Stimulated activated CD4-positive, alpha-beta T cell treated with anti-CD3 and anti-CD28 coated beads, Interleukin-1b, Interleukin-23, amount 100 ng/mL, for 24 hours (primary cell): ENCODE data around the gene LRRC38.
"Not testable (repeated sequence)": the region's sequence is repeated elsewhere in the genome, so short reads cannot be mapped to it uniquely, and the experiment has no call there.

Experiments
- DNase-seq, 4 experiments: peaks; one replicate each; pipeline ENCODE4 v3.0.0-alpha.2; 2020; ENCODE audit warnings: low read depth in 4 of 4, low spot score in 1 of 4

The LRRC38 gene, protein sequence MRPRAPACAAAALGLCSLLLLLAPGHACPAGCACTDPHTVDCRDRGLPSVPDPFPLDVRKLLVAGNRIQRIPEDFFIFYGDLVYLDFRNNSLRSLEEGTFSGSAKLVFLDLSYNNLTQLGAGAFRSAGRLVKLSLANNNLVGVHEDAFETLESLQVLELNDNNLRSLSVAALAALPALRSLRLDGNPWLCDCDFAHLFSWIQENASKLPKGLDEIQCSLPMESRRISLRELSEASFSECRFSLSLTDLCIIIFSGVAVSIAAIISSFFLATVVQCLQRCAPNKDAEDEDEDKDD

DNA sequence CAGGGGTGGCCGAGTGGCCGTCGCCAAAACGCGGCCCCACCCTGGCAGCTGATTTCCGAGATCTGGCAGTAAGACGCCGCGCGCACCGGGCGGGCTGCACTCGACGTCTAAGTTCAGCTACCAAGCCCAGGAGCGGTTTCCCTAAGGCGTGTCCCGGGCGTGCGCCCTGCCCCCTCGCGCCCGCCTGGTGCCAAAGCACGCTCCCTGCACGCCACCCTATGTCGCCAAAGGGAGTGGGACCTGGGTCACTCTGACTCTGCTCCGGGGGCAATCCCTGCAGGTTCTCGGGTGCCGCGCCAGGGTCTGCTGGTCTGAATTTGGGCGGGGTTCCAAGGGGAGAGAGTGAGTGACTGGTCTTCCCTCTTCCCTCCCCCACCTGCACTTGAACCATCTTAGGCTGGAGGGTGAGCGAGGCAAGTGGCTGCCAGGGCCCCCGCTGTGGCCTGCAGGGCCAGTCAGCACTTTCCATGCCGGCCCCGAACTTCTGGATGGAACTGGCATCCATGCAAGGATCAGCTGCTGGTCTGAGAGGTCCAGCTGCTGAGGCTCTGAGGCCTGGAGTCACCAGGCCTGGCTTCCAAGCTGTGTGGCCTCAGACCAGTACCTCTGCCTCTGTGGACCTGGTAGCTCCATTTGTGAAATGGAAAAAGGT, at the start of gene LRRC38:
TSS of gene LRRC38 (minus strand) at position 109 of the 652 bp plus-strand sequence. CDS start 410 bp downstream, outside the sequence.
- no peak for DNase-seq

DNA sequence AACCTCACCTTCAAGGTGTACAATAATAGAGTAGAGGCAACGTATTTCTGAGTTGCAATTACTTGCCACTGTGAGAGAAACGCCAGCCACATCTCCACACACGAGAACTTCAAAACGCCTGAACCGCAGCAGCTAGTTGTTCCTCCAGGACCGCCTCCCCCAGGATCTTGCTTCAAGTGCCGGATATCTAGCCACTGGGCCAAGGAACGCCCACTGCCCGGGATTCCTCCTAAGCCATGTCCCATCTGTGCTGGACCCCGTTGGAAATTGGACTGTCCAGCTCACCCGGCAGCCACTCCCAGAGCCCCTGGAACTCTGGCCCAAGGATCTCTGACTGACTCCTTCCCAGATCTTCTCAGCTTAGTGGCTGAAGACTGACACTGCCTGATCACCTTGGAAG, 49.2 kb upstream of the LRRC38 start:
- not testable (repeated sequence) for DNase-seq

DNA sequence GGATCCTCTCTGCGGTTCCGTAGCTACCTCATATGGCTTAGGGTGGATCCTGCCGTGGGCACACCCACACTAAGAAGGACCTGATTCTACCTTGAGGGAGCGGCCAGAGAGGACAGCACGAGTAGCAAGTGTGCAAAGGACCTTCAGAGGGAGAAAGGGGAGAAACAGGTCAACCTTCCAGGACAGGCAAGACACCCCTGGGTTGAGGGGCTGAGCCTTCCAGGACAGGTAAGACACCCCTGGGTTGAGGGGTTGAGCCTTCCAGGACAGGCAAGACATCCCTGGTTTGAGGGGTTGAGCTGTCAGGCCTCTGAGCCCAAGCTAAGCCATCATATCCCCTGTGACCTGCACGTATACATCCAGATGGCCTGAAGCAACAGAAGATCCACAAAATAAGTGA, 46.7 kb upstream of the LRRC38 start:
- DNase-seq = no peak

DNA sequence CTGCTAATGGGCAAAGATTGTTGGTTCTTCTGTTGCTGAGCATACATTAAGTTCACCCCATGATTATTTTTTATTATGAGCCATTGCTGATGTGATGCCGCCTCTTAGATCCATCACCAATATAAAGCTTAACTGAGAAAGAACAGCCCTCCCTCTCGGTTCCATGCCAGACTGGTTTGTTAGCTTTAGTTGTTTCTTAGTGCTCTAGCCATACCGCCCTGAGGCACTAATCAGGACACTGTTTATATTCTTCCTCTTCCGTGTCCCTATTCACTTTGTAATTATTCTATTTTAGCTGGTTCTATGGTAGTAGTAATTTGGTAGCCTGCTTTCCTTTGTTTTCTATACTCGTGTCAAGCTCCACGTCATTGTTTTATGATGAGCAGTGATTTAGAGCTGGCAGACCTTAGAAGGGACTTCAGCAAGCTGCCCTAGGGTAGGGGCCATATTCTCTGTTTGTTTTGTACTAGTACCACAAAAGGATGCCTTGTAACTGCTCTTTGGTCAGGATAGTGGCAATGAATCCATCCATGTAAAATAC, 42.5 kb upstream of the LRRC38 start:
- no peak for DNase-seq

DNA sequence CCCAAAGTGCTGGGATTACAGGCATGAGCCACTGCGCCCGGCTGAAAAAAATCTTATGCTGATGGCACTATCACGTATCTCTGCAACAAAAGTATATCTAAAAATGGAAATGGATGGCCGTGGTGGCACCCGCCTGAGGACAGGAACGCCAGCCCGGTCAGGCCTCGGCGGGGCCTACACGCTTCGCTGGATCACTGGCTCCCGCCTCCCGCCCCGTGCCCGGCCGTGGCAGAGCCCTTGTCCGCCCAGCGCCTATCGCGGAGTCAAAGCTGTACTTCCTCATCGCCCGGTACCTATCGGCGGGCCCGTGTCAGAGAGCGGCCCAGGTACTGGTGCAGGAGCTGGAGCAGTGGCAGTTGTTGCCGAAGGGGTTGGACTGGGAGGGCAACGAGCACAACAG, 41.0 kb upstream of the LRRC38 start:
- DNase-seq = no peak

DNA sequence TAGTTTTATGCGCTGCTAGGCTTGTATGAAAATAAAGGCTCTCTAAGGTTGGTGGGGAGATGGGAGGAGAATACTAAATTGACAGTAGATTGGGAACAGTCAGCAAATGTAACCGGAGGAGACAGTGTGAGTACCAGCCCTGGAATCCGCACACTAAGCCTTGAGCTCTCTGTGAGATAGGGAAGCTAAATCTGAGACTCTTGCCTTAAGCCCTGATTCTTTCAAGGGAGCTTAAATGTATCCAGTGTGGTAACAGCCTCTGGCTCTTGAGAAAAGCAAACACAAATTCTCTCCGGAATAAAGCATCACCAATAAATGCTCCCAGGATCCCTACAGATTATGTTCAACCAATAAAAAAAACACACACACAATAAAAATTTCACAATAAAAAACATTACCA, 36.9 kb upstream of the LRRC38 start:
- DNase-seq = no peak

DNA sequence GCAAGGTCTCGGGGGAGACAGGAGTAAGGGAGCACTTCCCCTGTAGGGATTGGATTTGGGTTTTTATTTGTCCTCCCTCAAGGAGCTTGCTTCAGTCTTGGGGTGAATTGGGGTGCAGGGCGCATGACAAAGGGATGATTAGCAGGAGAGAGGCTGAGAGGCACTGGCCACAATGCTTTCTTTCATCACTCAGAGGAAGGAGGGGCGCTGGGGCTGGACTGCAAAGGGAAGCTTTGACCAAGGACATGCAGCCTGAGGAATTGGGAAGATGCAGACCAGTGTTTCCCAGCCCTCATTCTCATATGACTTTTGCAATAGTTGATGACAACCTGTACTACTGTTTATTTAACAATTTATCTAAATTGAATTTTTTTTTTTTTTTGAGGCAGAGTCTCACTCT, 35.7 kb upstream of the LRRC38 start:
- no peak for DNase-seq

DNA sequence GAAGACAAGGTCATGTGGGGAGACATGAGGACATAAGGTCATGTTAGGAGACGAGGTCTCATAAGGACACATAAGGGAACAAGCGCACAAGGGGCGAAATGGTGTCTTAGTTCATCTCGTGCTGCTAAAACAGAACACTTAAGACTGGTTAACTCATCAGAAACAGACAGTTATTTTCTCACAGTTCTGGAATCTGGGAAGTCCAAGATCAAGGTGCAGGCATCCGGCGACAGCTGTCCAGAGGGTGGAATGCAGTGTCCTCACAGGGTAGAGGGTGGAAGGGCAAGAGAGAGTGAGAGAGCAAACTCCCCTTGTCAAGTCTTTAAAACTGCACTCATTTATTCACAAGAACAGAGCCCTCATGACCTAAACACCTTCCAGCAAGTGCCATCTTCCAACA, 35.2 kb upstream of the LRRC38 start:
- no peak for DNase-seq

DNA sequence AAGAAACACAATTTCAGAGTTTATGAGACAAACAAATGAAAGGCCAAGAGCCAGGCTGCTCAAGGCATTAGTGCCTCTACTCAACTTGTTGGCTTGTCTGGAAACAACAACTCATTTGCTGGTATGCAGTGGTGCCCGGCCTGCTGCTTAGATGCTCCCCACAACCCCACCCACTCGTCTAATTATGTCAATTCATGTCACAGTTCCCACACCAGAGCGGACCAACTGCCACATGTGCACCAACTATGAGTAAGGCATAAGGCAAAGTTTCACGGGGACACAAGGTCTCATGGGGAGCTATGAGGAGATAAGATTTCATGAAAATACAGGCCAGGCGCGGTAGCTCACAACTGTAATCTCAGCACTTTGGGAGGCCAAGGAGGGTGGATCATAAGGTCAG, 34.5 kb upstream of the LRRC38 start:
- DNase-seq = no peak

DNA sequence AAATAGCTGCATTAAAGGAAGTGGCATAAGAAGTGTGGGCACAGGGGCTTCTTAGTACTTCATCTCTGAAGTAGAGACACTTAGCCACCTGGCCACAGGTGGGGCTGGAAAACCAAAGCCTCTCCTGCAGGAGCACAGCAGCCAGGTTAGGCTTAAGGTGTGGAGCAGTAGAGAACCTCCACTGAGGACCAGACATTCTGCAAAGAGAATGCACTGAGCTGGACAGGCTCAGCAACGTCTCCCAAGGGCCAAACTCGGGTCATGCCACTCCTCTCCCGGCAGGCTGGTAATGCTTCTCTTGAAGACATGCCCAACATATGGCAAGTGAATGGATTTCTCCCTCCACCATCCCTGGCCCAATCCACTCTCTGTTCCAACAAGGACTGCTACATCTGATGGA, 33.0 kb upstream of the LRRC38 start:
- no peak for DNase-seq

DNA sequence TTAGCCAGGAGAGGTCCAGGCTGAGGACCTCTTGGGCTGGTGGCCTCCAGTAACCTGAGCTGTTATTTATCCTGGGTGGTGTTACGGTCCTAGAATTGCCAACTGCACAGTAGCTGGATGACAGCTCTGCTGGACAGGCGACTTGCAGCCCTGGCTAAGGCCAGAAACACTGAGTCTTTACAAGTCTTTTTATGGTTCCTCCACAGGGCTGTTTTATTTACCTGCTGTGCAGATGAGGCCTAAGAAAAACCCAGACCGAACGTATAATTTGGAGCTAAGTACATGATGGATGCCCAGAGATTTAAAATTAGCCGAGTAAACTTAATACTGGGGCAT, 30.4 kb upstream of the LRRC38 start:
- no peak for DNase-seq

DNA sequence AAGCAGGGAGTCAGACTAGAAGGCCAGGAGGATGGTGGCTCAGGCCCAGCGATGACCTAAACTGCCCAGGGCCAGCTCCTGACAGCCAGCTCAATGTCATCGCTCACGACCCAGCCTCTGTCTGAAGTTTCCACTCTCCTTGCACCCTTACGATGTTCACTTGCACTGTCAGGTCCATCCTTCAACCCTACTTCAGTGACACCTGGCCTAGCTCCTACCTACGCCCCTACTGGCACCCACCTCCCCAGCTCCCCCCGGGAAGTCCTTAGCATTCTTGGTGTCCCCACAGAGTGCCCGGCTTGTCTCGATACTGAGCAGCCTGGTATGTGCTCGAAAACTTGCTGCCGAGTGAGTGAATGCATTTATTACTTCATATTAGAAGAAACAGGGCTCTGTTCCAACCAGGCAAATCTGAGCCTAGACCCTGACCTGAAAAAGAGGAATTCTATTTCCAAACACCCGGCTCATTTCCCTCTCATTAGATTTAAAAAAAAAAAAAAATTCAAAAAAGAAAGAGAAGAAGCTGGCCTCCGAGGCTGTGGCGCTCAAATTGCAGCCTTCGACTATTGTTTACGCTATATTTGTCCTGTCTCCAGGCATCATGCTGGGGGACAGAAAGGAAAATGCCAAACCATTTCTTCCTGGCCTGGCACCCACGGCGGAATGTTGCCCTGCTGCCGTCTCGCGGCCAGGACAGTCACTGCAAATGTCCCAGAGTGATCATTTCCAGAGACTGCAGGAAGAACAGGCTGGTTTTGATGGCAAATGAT, 29.8 kb upstream of the LRRC38 start:
- no peak for DNase-seq

DNA sequence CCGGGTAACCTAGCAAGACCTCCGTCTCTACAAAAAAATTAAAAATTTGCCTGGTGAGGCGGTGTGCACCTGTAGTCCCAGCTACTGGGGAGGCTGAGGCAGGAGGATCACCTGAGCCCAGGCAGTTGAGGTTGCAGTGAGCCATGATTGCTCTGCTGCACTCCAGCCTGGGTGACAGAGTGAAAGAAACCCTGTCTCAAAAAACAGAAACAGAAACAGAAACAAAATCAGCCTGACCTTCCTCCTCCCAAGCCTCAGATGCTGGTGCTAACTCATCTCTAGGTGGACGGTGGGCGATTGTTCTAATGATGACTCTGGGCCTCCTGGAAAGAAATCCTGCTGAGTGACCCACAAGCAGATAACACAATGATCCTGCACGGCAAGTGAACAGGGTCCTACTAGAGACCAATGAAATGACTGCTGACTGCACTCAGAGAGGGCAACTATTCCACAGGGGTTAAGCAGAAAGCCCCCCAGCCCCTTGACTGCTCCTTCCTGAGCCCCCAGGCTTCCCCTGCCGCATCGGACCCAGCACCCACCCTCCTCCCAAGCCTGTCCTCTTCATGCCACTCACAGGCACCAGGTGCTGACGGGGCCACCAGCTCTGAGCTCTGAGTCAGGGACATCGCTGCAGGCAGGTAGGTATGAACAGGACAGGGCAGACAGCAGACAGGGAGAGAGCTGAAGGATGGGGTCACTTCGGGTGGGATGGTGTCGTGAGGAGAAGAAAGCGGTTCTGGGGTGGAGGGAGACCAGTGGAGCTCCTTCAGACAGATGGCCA, 27.8 kb upstream of the LRRC38 start:
- no peak for DNase-seq

DNA sequence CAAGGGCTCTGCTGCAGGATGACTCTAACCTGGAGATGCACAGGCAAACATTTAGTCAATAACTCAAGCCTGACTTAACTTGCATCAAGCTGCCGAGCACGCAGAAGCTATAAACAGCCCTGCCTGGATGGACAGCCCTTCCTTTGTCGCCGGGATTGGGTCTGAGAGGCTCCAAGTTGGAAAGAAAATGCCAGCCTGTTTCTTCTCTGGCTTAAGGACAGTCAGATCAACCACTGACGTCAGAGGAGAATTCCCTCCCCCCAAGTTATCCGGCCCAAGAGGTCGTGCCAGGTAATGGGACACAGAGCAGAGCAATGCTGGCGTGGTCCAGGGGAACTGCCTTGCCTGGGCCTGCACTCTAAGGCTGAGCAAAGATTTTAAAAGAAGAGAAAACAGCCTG, 27.1 kb upstream of the LRRC38 start:
- no peak for DNase-seq

DNA sequence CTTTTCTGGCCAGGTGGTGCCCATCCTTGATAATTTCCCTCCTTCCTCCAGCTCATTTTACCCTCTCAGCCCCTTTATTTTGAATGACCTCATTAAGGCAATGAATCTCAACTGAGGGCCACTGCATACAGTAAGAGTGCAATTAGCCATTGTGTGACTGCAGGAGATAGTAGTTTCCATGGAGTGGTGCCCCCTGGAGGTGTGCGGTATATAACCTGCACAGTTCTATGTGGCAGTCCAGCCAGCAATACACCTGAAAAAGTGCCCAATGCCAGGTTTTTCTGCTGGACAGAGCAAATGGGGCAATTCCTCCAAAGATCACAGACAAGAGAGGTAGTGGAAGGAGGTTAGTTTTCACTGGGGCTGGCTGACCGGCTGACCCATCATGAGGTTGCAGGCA, 25.9 kb upstream of the LRRC38 start:
- no peak for DNase-seq

DNA sequence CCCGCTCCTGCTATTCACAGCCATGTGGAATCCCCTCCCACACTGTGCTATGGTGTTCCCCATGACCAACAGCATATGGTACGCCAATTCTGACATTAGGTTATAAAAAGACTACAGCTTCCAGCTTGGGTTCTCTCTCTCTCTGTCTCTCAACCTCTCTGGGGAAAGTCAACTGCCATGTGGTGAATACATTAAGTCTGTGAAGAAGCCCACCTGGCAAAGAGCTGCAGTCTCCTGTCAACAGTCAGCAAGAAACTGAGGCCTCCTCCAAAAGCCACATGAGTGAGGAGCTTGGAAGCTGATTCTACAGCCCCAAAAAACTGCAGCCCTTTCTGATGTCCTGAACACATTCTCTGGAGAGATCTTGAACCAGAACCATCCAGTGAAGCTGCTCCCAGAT, 25.0 kb upstream of the LRRC38 start:
- no peak for DNase-seq

DNA sequence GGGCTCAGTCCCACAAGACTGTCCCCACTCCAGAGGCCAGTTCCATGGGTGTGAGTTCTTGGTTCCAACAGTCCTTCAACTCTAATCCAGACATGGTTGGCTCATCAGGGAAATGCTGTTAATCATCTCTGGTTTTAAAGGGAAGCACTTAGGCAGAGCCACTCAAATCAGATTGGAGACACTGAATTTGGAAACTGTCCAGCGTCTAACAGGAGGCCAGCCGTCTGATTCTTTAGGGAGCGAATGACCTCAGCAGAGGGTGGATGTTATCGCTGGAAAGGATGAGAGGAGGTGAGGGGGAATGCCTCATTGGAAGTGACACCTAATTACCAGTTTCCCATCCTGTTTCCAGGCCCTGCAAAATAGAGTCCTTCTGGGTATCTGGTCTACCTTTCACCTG, 22.8 kb upstream of the LRRC38 start:
- DNase-seq = no peak

DNA sequence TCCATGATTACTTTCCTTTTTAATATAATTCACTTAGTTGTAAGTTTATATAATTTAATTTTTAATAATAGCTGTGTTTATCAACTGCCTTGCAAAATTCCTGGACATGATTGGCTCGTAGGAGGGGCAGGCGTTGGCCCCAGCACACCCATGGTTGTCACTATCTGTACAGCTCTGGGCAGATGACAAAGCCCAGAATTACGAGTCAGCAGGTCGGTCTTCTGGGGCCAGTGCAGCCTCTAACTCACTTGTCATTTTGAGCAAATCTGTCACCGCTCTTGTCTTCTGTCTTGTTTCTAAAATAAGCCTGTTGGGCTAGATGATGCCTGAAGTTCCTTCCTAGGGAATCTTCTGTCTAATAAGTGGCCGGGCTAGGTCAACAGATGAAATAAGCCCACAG, 21.4 kb upstream of the LRRC38 start:
- no peak for DNase-seq

DNA sequence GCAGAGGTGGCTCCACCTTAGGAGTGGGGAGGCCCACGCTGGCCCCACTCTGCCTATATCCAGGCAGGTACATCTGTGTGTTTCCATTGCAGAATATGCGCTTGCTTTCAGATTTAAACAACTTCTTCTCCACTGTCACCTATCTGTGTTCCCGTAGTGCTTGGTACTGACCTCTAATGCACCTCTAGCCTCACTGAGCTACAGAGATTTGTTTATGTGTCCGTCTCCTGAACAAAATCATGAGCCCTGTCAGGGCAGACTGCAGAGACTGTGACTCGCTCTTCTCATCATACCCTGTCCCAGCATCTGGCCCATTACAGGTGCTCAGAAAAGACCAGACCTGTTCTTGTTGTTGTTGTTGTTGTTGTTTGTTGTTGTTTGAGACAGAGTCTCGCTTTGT, 14.5 kb upstream of the LRRC38 start:
- DNase-seq = no peak

DNA sequence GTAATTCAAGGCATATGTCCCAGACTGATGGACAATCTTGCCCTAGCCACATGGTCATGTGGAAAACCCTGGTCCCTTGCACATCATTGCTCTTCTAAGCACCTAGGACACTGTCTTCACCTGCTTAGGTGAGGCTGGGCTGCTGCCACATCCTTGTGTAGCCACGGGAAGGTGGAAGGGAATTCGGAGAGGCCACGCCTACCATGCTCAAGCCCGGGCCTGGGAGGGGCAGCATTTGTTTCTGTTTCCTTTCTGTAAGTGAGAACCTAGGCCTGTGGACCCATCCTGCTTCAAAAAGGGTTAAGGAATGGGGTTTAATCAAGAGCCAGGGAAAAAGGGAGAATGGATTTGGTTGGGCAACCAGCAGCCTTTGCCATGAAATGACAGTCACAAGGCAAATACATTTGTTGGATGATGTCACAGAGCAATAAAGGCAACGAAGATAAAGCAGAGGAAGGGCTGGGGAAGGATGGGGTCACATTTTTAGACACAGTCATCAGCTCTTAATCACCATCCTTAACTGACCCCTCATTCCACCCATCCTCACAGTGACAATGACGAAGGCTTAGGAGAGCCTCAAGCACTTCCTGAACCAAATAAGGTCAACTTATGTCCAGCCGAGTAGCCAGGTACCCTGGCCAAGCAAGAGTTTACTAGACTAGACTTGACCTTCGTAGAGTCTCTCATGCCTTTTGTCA, 10.1 kb upstream of the LRRC38 start:
- no peak for DNase-seq

DNA sequence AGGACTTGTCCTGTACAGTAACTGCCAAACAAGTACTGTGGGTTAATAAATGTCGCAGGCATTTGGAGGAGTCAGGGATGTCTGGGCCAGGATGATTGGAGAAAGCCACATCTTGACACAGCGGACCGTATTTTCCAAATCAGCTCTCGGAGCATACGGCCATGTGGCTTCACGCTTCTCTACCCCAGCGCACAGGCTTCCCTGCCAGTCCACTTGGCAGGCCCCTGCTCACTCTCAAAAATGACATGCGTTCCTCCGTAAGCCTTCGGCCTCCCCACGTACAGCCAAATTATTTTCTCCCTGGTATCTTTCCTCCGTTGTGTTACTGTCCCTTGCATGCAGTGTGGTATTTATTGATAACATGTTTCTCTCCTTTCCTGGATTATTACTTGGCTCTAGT, 7.2 kb upstream of the LRRC38 start:
- DNase-seq = no peak
